Breast epithelium (tissue), 4 donors: ENCODE results near the gene ARHGAP20. TPM values are rescaled to one million over a fixed set of nuclear protein-coding genes. Genes with fewer than 3 reads are reported as not detected.

Source experiments
- DNase-seq, 2 donors: peaks; one replicate each; pipeline ENCODE4 v3.0.0-alpha.2; 2019; ENCODE audit warnings: low spot score in 2 of 2
- H3K27ac ChIP-seq, 2 donors: fragments of 200-600 bp; sonication (generic) in 1 of 2; one replicate each; pipeline ENCODE4 v1.5.1; 2016 to 2019; ENCODE audit warnings: mild to moderate bottlenecking in 1 of 2
- H3K27me3 ChIP-seq, 2 donors: fragments of 200-600 bp; sonication (generic) in 1 of 2; one replicate each; pipeline versions ENCODE4 v1.5.1 to v1.6.0; 2017 to 2019; ENCODE audit warnings: control low read depth in 1 of 2, mild to moderate bottlenecking in 1 of 2
- H3K36me3 ChIP-seq: fragments of 200-600 bp; one replicate; pipeline ENCODE4 v1.5.1; 2019
- H3K4me1 ChIP-seq, 2 donors: fragments of 200-600 bp; sonication (generic); one replicate each; pipeline ENCODE4 v1.5.1; 2016 to 2019; ENCODE audit warnings: control low read depth in 1 of 2
- H3K4me3 ChIP-seq, 3 donors: fragments of 200-600 bp; sonication (generic); 1 replicate in 2 of 3; 2 replicates in 1 of 3; pipeline ENCODE4 v1.5.1; 2016 to 2019; ENCODE audit warnings: mild to moderate bottlenecking in 3 of 3, moderate library complexity in 2 of 3
- H3K9me3 ChIP-seq, 2 donors: fragments of 200-600 bp; sonication (generic) in 1 of 2; one replicate each; pipeline ENCODE4 v1.5.1; 2016 to 2019; ENCODE audit warnings: control low read depth in 1 of 2
- POLR2A ChIP-seq: fragments of 450-650 bp; IDR thresholded peaks from one replicate; pipeline ENCODE4 v1.6.1; 2016; ENCODE audit warnings: antibody characterized with exemption, mild to moderate bottlenecking, moderate library complexity
- POLR2AphosphoS5 ChIP-seq, 3 donors: sonication (generic); formaldehyde crosslinking; IDR thresholded peaks; one replicate each; pipeline ENCODE4 v1.6.1; 2017; ENCODE audit warnings: antibody characterized with exemption in 3 of 3
- intact Hi-C: fragments of 100-400 bp; cut with DNase I; formaldehyde crosslinking; loops from one replicate; pipeline ENCODE4 v1.15.1; 2023; ENCODE audit warnings: low total_unique reads
- total RNA-seq, 3 donors: library from RNA; depleted of rRNA; stranded (reverse); fragments of >200 nt; gene quantifications; one replicate each; pipeline ENCODE4 v1.1.0, GENCODE V29; 2016
- TF ChIP-seq, protein P1 (sequence below), 3 donors: fragments of 450-650 bp; IDR thresholded peaks; one replicate each; pipeline ENCODE4 v1.5.1; 2016 to 2017; ENCODE audit warnings: antibody characterized with exemption in 3 of 3, mild to moderate bottlenecking in 3 of 3, moderate library complexity in 3 of 3

ARHGAP20 gene
- total RNA-seq, 3 donors from 2014 or later: 5.4 to 34.6 (median 11.8) TPM

DNA sequence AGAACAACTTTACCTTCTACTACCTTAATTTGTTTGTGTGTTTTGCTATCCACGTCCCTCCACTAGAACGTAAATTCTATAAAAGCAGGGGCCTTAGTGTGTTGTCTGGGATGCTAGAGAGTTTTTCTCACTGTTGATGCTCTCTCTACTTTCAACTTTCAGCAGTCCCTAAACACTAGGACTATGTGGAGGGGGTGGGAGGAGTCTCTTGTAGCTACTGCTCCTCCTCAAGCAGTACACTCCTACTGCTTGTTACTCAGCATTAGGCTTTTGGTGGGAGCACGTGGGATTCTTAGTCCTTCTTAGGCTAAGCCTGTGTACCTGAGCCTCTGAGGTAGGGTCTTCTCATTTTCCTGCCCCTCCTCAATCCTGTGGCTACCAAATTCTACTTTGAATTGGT lies 56.3 kb downstream of the ARHGAP20 start:
- Histone ChIP-seq H3K4me1 (no peaks in the 10 kb centered on the region), H3K27me3 (no peaks in the 10 kb centered on the region), H3K4me3 (no peak overlapping the region), H3K36me3 (no peaks in the 10 kb centered on the region), H3K27ac (no peak overlapping the region), H3K9me3 (peaks cover 6 to 8% of the 10 kb centered on the region in 2 donors)
- intact Hi-C loops: no loop called here
- DNase-seq: no peak
- TF ChIP-seq, protein P1, sequence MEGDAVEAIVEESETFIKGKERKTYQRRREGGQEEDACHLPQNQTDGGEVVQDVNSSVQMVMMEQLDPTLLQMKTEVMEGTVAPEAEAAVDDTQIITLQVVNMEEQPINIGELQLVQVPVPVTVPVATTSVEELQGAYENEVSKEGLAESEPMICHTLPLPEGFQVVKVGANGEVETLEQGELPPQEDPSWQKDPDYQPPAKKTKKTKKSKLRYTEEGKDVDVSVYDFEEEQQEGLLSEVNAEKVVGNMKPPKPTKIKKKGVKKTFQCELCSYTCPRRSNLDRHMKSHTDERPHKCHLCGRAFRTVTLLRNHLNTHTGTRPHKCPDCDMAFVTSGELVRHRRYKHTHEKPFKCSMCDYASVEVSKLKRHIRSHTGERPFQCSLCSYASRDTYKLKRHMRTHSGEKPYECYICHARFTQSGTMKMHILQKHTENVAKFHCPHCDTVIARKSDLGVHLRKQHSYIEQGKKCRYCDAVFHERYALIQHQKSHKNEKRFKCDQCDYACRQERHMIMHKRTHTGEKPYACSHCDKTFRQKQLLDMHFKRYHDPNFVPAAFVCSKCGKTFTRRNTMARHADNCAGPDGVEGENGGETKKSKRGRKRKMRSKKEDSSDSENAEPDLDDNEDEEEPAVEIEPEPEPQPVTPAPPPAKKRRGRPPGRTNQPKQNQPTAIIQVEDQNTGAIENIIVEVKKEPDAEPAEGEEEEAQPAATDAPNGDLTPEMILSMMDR (IDR thresholded peaks at IDR 0.05): no peak
- TF ChIP-seq POLR2AphosphoS5 (IDR thresholded peaks at IDR 0.05) (no peak), POLR2A (no peak)

GRCh38 chr11:110654456-110654855 lies 57.8 kb downstream of the ARHGAP20 start:
- no peaks in the 10 kb centered on the region for H3K36me3 ChIP-seq
- no peaks in the 10 kb centered on the region for H3K27me3 ChIP-seq
- no peak for TF ChIP-seq POLR2A
- TF ChIP-seq, protein P1 (IDR thresholded peaks at IDR 0.05): no peak
- TF ChIP-seq POLR2AphosphoS5 (IDR thresholded peaks at IDR 0.05): no peak
- peaks cover 6 to 8% of the 10 kb centered on the region in 2 donors for H3K9me3 ChIP-seq
- H3K4me1 ChIP-seq: no peaks in the 10 kb centered on the region
- H3K27ac ChIP-seq: no peak overlapping the region
- intact Hi-C loops: no loop called here
- DNase-seq: no peak
- no peak overlapping the region for H3K4me3 ChIP-seq

GRCh38 chr11:110645253-110645652 lies 67.0 kb downstream of the ARHGAP20 start:
- intact Hi-C loops: no loop called here
- Histone ChIP-seq H3K4me3 (no peak overlapping the region), H3K36me3 (no peaks in the 10 kb centered on the region), H3K9me3 (no peaks in the 10 kb centered on the region), H3K27ac (no peak overlapping the region), H3K4me1 (no peaks in the 10 kb centered on the region), H3K27me3 (no peaks in the 10 kb centered on the region)
- no peak for DNase-seq
- TF ChIP-seq POLR2AphosphoS5 (IDR thresholded peaks at IDR 0.05) (no peak), POLR2A (no peak)
- TF ChIP-seq, protein P1 (IDR thresholded peaks at IDR 0.05): no peak

DNA sequence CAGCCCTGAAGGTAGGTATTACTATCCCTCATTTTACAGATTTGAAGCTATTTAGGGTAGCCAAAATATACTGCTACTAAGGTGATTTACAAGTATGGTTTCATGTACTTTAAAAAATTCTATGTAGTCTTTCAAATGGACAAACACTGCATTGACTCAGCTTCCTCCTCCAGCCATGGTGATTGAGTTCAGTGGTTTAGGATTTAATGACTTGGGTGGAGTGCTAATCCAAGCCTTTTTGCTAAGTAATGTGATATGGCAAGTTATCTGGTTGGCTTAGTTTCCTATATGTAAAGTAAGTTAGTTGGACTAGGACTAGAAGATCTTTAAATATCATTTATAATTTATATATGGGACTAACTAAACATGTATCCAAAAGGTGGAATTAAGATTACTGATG lies 77.9 kb downstream of the ARHGAP20 start:
- Histone ChIP-seq H3K27me3 (no peaks in the 10 kb centered on the region), H3K4me1 (no peaks in the 10 kb centered on the region), H3K9me3 (no peaks in the 10 kb centered on the region), H3K36me3 (no peaks in the 10 kb centered on the region), H3K27ac (no peak overlapping the region), H3K4me3 (no peak overlapping the region)
- TF ChIP-seq POLR2AphosphoS5 (IDR thresholded peaks at IDR 0.05): no peak
- TF ChIP-seq POLR2A: no peak
- TF ChIP-seq, protein P1 (IDR thresholded peaks at IDR 0.05): no peak
- intact Hi-C loops: no loop called here
- DNase-seq: no peak

DNA sequence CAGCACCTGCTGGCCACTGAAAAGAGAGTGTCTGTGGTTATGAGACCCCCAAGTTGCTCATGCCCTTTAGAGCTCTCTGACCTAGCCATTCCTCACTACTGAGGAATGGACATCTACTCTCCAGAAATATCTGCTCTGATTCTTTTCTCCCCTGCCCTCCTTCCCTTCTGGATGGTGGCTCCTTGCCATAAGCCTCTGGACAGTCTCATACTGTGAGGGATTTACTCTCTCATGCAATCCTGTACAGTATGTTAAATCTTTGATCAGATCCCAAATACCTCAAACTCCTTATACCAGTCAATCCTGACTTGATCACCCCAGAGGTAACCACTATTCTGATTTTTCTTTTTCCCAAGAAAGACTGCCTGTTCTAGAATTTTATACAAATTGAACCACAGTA lies 80.7 kb downstream of the ARHGAP20 start:
- no peaks in the 10 kb centered on the region for H3K36me3 ChIP-seq
- DNase-seq: no peak
- H3K9me3 ChIP-seq: no peaks in the 10 kb centered on the region
- H3K4me3 ChIP-seq: no peak overlapping the region
- no peaks in the 10 kb centered on the region for H3K4me1 ChIP-seq
- H3K27ac ChIP-seq: no peak overlapping the region
- TF ChIP-seq, protein P1 (IDR thresholded peaks at IDR 0.05): no peak
- no peak for TF ChIP-seq POLR2A
- no peak for TF ChIP-seq POLR2AphosphoS5 (IDR thresholded peaks at IDR 0.05)
- H3K27me3 ChIP-seq: no peaks in the 10 kb centered on the region
- intact Hi-C loops: no loop called here
